Type B pancreatic cell (in vitro differentiated cells): Measurements from ENCODE around the gene CXCL16. TPM values are rescaled to one million over a fixed set of nuclear protein-coding genes. Genes with fewer than 3 reads are reported as not detected.

ENCODE experiments used
- DNase-seq: peaks from one replicate; pipeline ENCODE4 v3.0.0; 2021; ENCODE audit warnings: mixed read lengths; ENCODE audit not compliant: unreplicated experiment; ENCODE audit errors: extremely low spot score
- H3K27ac Mint-ChIP-seq: 2 replicates; pipeline ENCODE4 v1.8.0; 2021; ENCODE audit warnings: mild to moderate bottlenecking, mixed read lengths
- H3K27me3 Mint-ChIP-seq: 2 replicates; pipeline ENCODE4 v1.8.0; 2021; ENCODE audit warnings: mixed read lengths
- H3K36me3 Mint-ChIP-seq: 2 replicates; pipeline ENCODE4 v1.8.0; 2021; ENCODE audit warnings: mixed read lengths
- H3K4me1 Mint-ChIP-seq: one replicate; pipeline ENCODE4 v1.8.0; 2021; ENCODE audit warnings: mixed read lengths; ENCODE audit not compliant: unreplicated experiment
- H3K4me3 Mint-ChIP-seq: 2 replicates; pipeline ENCODE4 v1.8.0; 2021; ENCODE audit warnings: mild to moderate bottlenecking, mixed read lengths
- H3K9me3 Mint-ChIP-seq: 2 replicates; pipeline ENCODE4 v1.8.0; 2021; ENCODE audit warnings: mixed read lengths
- long read RNA-seq: library from polyadenylated mRNA; unstranded; transcript quantifications from one replicate; pipeline ENCODE4 v2.0.0, GENCODE V29; 2020
- total RNA-seq: library from RNA; stranded (reverse); gene quantifications from 2 replicates; pipeline ENCODE4 v1.2.1, GENCODE V29; 2021; ENCODE audit warnings: low replicate concordance
- TF ChIP-seq, protein P1 (sequence below): fragments of 200-600 bp; sonication (generic); conservative IDR thresholded peaks from 2 replicates; pipeline ENCODE4 v1.5.0; 2021; ENCODE audit warnings: antibody characterized with exemption, mild to moderate bottlenecking

The CXCL16 gene
- total RNA-seq, result 15.2 and 23.0 TPM in 2 replicates
- long read RNA-seq, partial matches to known transcripts, result 2 of 5 reads
- long read RNA-seq, other reads (novel, unspliced or antisense), result 1 of 5 reads

DNA sequence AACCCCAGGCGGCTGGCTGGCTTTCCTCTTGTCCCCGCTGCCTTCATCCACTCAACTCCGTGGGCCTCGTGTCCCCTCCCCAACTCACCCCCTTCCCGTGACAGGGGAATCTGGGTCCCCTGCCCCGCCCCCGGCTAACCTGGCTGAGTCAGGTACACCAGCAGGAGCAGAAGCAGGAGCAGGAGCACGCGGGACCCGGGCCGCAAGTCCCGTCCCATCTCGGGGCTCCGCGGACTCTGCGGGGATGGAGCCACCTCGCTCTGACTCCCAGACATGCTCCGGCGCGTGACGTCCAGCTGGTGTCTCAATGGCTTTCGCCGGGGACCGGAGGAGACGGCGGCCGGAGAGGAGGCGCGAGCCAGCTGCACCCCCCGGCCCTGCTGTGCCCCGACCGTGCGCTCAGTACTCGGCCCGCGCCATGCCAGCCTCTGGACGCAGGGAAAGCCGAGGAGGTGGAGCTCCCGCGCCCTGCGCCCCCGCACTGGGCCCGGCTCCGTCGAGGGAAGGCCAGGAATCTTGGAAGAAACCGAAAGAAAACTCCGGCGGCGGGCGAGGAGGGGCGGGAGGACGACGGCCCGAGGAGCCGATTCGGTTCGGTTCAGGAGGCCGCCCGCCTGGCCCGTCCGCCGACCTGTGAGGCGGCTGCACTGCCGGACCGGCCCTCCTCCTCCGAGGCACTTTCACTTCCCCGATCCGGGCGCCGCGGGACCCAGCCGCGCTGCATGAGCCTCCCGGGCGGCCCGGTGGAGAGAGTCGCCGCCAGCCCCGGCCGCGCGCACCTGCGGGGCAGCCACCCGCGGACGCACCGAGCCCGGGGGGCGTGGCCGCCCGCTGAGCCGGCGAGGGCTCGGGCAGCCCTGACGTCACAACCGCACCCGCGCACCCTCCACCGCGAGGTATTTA lies at the start of gene CXCL16, which contains the start of gene ZMYND15:
Gene CXCL16 (minus strand): TSS at position 807 of the 903 bp plus-strand sequence. CDS start 589 bp downstream, at position 218.
Gene ZMYND15 (plus strand): TSS at position 712 of the 903 bp plus-strand sequence. CDS start 716 bp downstream, outside the sequence.
- Mint-ChIP-seq H3K27ac (peak within 1 kb of the TSS; percentile 94), H3K9me3 (no peaks in the 10 kb centered on the region), H3K4me1 (peaks cover 9% of the 10 kb centered on the region), H3K36me3 (peaks cover 3% of the 10 kb centered on the region), H3K4me3 (peak within 1 kb of the TSS; percentile 89), H3K27me3 (peaks cover 78% of the 10 kb centered on the region)
- DNase-seq, result no peak
- TF ChIP-seq, protein P1, sequence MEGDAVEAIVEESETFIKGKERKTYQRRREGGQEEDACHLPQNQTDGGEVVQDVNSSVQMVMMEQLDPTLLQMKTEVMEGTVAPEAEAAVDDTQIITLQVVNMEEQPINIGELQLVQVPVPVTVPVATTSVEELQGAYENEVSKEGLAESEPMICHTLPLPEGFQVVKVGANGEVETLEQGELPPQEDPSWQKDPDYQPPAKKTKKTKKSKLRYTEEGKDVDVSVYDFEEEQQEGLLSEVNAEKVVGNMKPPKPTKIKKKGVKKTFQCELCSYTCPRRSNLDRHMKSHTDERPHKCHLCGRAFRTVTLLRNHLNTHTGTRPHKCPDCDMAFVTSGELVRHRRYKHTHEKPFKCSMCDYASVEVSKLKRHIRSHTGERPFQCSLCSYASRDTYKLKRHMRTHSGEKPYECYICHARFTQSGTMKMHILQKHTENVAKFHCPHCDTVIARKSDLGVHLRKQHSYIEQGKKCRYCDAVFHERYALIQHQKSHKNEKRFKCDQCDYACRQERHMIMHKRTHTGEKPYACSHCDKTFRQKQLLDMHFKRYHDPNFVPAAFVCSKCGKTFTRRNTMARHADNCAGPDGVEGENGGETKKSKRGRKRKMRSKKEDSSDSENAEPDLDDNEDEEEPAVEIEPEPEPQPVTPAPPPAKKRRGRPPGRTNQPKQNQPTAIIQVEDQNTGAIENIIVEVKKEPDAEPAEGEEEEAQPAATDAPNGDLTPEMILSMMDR, result no peak

DNA sequence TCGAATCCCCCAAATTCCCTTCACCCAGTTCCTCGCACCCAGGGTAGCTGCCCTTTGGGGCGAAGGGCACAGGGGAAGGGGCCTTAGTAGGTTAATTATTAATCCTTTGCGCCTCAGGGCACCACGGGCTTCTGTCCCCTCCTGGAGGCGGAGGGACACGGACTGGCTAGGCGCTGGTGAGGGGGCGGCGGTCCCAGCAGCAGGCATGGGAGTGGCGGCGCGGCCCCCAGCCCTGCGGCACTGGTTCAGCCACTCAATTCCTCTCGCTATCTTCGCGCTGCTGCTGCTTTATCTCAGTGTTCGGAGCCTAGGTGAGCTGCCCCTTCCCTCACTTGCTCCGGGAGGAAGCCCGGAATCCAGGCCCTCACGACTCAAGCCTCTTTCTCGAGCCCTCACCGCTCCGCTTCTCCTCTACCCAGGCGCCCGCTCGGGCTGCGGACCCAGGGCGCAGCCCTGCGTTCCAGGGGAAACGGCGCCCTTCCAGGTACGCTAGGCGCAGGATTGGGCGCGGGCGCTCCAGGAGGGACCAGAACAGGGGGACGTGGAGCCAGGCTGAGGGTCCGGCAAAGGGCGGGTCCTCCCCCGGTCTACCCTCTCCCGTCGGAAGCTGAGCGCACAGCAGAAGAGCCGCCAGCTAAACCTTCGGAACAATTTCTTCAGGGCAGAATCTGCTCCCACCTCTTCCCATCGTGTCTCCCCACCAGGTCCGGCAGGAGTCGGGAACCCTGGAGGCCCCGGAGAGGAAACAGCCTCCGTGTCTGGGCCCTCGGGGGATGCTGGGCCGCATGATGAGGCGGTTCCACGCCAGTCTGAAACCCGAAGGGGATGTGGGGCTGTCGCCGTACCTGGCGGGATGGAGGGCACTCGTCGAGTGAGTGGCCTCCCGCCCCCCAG lies 49.3 kb upstream of the CXCL16 start, which contains the start of gene GLTPD2:
Gene GLTPD2 (plus strand): TSS at position 158 of the 894 bp plus-strand sequence. CDS start 48 bp downstream, at position 206.
- Mint-ChIP-seq H3K4me1 (peaks cover 14% of the 10 kb centered on the region), H3K27ac (peak within 1 kb of the TSS; percentile 72), H3K4me3 (peak within 1 kb of the TSS; percentile 91), H3K27me3 (peaks cover 12% of the 10 kb centered on the region), H3K36me3 (no peaks in the 10 kb centered on the region), H3K9me3 (no peaks in the 10 kb centered on the region)
- TF ChIP-seq, protein P1, result no peak
- DNase-seq, result no peak

DNA sequence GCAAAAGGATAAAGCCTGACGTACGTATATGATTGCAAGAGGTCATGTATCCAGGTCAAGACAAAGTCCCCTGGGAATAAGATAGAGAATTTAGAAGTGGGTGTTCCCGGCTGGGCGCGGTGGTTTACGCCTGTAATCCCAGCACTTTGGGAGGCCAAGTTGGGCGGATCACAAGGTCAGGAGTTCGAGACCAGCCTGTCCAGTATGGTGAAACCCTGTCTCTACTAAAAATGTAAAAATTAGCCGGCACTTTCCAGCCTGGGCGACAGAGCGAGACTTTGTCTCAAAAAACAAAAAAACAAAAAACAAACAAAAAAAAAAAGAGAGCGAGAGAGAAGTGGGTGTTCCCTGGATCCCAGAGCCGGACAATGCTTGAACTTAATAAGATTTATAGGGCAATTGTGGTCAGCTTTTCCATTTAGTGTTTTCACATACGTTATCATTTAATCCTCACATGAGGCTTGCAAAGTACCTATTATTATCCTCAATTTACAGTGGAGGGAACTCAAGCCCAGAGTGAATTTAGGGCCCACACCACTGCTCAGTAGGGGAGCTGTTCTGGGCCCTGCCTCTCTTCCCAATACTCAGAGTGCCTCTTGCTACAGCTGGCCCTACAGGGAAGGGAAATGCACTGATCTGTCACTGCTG lies 48.6 kb upstream of the CXCL16 start:
- DNase-seq, result no peak
- peak overlapping the region; percentile 72 for H3K27ac Mint-ChIP-seq
- H3K9me3 Mint-ChIP-seq, result no peaks in the 10 kb centered on the region
- H3K4me1 Mint-ChIP-seq, result peaks cover 14% of the 10 kb centered on the region
- peak overlapping the region; percentile 91 for H3K4me3 Mint-ChIP-seq
- H3K36me3 Mint-ChIP-seq, result no peaks in the 10 kb centered on the region
- H3K27me3 Mint-ChIP-seq, result peaks cover 12% of the 10 kb centered on the region
- TF ChIP-seq, protein P1, result no peak

DNA sequence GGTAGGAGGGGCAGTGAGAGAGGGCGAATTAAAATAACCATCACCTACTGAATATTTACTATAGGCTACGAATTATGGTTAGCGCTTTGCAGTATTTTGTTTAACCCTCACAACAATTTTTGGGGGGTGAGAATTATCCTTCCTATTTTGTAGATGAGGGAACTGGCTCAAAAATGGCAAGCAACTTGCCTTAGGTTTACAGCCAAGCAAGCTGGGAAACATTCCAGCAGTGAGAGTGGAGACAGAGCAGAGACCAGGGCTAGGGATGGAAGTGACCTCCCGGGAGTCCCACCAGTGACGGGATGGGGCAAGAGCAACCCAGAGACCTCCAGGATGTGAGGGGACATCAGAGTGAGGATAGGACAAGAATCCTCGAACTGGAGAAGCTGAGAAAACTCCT lies 46.8 kb upstream of the CXCL16 start:
- H3K27ac Mint-ChIP-seq, result no peak overlapping the region

More for the DNA sequence above, 46.8 kb upstream of the CXCL16 start:
- no peaks in the 10 kb centered on the region for H3K9me3 Mint-ChIP-seq
- no peak for DNase-seq
- H3K27me3 Mint-ChIP-seq, result peaks cover 19% of the 10 kb centered on the region
- H3K4me3 Mint-ChIP-seq, result no peak overlapping the region
- H3K4me1 Mint-ChIP-seq, result peaks cover 14% of the 10 kb centered on the region
- TF ChIP-seq, protein P1, result no peak
- H3K36me3 Mint-ChIP-seq, result no peaks in the 10 kb centered on the region
